ENCODE results near the gene BICRAL.
"Not testable (repeated sequence)": the region's sequence is repeated elsewhere in the genome, so short reads cannot be mapped to it uniquely, and the experiment has no call there.

The BICRAL gene

GRCh38 chr6:42769051-42769450 lies 12.8 kb upstream of the BICRAL start:
- TF ChIP-seq CTCF (IDR thresholded peaks at IDR 0.05; ENCODE audit: insufficient read depth, missing control alignments): no peak
- DNase-seq (ENCODE audit: insufficient read length, low spot score) (no peak), FAIRE-seq (no peak)

GRCh38 chr6:42769836-42770235 lies 12.0 kb upstream of the BICRAL start:
- no peak for TF ChIP-seq CTCF (IDR thresholded peaks at IDR 0.05; ENCODE audit: insufficient read depth, missing control alignments)
- FAIRE-seq (no peak), DNase-seq (ENCODE audit: insufficient read length, low spot score) (no peak)

- FAIRE-seq: no peak
Observed at GRCh38 chr6:42771741-42772100, 10.1 kb upstream of the BICRAL start.

GRCh38 chr6:42774201-42774600 lies 7.7 kb upstream of the BICRAL start:
- DNase-seq (ENCODE audit: insufficient read length, low spot score) (no peak), FAIRE-seq (no peak)
- no peak for TF ChIP-seq CTCF (IDR thresholded peaks at IDR 0.05; ENCODE audit: insufficient read depth, missing control alignments)

More at GRCh38 chr6:42771741-42772100, 10.1 kb upstream of the BICRAL start:
- no peak for TF ChIP-seq CTCF (IDR thresholded peaks at IDR 0.05; ENCODE audit: insufficient read depth, missing control alignments)
- DNase-seq (ENCODE audit: insufficient read length, low spot score): no peak

- not testable (repeated sequence) for FAIRE-seq; DNase-seq (ENCODE audit: insufficient read length, low spot score)
Observed at GRCh38 chr6:42774821-42775487, 6.9 kb upstream of the BICRAL start.

- no peak for DNase-seq (ENCODE audit: insufficient read length, low spot score)
- FAIRE-seq: no peak
- no peak for TF ChIP-seq CTCF (IDR thresholded peaks at IDR 0.05; ENCODE audit: insufficient read depth, missing control alignments)
Observed at GRCh38 chr6:42777126-42777822, 4.6 kb upstream of the BICRAL start.

- FAIRE-seq (no peak), DNase-seq (ENCODE audit: insufficient read length, low spot score) (no peak)
- TF ChIP-seq CTCF (IDR thresholded peaks at IDR 0.05; ENCODE audit: insufficient read depth, missing control alignments): no peak
Observed at GRCh38 chr6:42778122-42778521, 3.7 kb upstream of the BICRAL start.

Measured in D721Med (cell line).